ENCODE data around the gene WFIKKN1. TPM values are rescaled to one million over a fixed set of nuclear protein-coding genes. Genes with fewer than 3 reads are reported as not detected.

Gene WFIKKN1
- total and polyA plus RNA-seq, 2 of the 13 experiments (the other 11 are each of a cell fraction or from before 2014, with no cell fraction given), result 1.7 to 4.9 TPM

GRCh38 chr16:586645-587590, 43.9 kb upstream of the WFIKKN1 start (continued):
- TF ChIP-seq NFAT5 (CRISPR knock-in tag; IDR thresholded peaks at IDR 0.05) (no peak), ZNF768 (CRISPR knock-in tag; IDR thresholded peaks at IDR 0.05) (no peak; the same call in 1 of the 2 replicates), ZNF343 (CRISPR knock-in tag; IDR thresholded peaks at IDR 0.05) (no peak), ZSCAN20 (CRISPR knock-in tag; IDR thresholded peaks at IDR 0.05; ENCODE audit: borderline replicate concordance) (no peak), TFDP2 (CRISPR knock-in tag; IDR thresholded peaks at IDR 0.05) (no peak), POGK (CRISPR knock-in tag; conservative IDR thresholded peaks at IDR 0.05) (peak; percentile 41; the same call in 1 of the 2 replicates), ELF4 (CRISPR knock-in tag; IDR thresholded peaks at IDR 0.05; ENCODE audit: borderline replicate concordance) (no peak), GABPB1 (CRISPR knock-in tag; IDR thresholded peaks at IDR 0.05) (0 out of 2 replicates have a peak, but pooled peaks have one; percentile 21), ATF3 (CRISPR knock-in tag; IDR thresholded peaks at IDR 0.05) (no peak), ZNF670 (CRISPR knock-in tag; IDR thresholded peaks at IDR 0.05; ENCODE audit: borderline replicate concordance) (no peak), SIX1 (CRISPR knock-in tag; IDR thresholded peaks at IDR 0.05; ENCODE audit: borderline replicate concordance) (no peak), BRD4 (CRISPR knock-in tag; IDR thresholded peaks at IDR 0.05) (no peak), CSRNP2 (CRISPR knock-in tag; conservative IDR thresholded peaks at IDR 0.05; ENCODE audit: low read depth) (no peak), FOSL1 (CRISPR knock-in tag; IDR thresholded peaks at IDR 0.05; ENCODE audit: borderline replicate concordance) (no peak), KLF13 (CRISPR knock-in tag; IDR thresholded peaks at IDR 0.05) (0 out of 2 replicates have a peak, but pooled peaks have one; percentile 23), ZBTB20 (CRISPR knock-in tag; IDR thresholded peaks at IDR 0.05; ENCODE audit: borderline replicate concordance, low read depth) (no peak), PAWR (CRISPR knock-in tag; IDR thresholded peaks at IDR 0.05; ENCODE audit: borderline replicate concordance) (no peak), ZNF776 (CRISPR knock-in tag; IDR thresholded peaks at IDR 0.05) (no peak)
